ENCODE results near the gene IRF6. TPM values are rescaled to one million over a fixed set of nuclear protein-coding genes. Genes with fewer than 3 reads are reported as not detected.

Gene IRF6
- polyA plus RNA-seq, 1 donor from 2014 or later, result not detected

DNA sequence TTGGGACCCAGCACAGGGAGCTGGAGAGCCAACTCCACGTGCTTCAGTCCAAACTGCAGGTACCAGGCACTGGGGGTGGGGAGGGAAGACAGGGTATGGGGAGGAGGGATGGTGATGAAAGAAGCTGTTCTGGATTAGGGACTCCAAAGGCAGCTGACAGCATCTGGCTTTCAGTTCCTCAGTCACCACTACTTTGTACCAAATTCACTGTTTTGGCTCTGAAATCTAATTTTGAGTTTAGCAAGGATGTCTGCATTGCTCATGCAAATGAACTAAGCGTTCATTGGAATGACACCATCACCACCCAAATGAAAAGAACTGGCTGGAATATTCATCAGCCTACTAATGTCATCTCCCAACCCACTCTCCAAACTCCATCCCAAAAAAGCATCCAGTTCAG, 30.3 kb downstream of the IRF6 start:
- no peaks in the 10 kb centered on the region for H3K9me3 ChIP-seq (ENCODE audit: low read length)
- no peak overlapping the region for H3K4me2 ChIP-seq (ENCODE audit: low read length)
- no peaks in the 10 kb centered on the region for H3K36me3 ChIP-seq (ENCODE audit: insufficient read depth, low read length)
- no peaks in the 10 kb centered on the region for H3K27me3 ChIP-seq (ENCODE audit: insufficient read depth, low read depth, low read length)
- H2AFZ ChIP-seq (ENCODE audit: low read depth, low read length), result no peak overlapping the region
- no peak overlapping the region for H3K9ac ChIP-seq (ENCODE audit: low read length)
- no peaks in the 10 kb centered on the region for H3K9me2 ChIP-seq (ENCODE audit: insufficient read depth, low read length)
- H3K4me3 ChIP-seq (ENCODE audit: low read length), result no peak overlapping the region
- H3K27ac ChIP-seq (ENCODE audit: low read length), result no peak overlapping the region
- H3K79me2 ChIP-seq (replicated peaks; ENCODE audit: insufficient read depth, low read length), result no peaks in the 10 kb centered on the region
- H3F3A ChIP-seq (ENCODE audit: insufficient read depth, low read length, poor library complexity, severe bottlenecking), result no peaks in the 10 kb centered on the region
- TF ChIP-seq EP300 (conservative IDR thresholded peaks at IDR 0.05; ENCODE audit: poor library complexity, severe bottlenecking) (no peak), TAF1 (IDR thresholded peaks at IDR 0.05; ENCODE audit: low read depth) (no peak), EZH2 (IDR thresholded peaks at IDR 0.05; ENCODE audit: borderline replicate concordance, insufficient read depth, low read length, poor library complexity, severe bottlenecking) (no peak), POLR2AphosphoS5 (IDR thresholded peaks at IDR 0.05) (no peak), RAD21 (conservative IDR thresholded peaks at IDR 0.05) (no peak), MXI1 (conservative IDR thresholded peaks at IDR 0.05; ENCODE audit: poor library complexity, severe bottlenecking) (no peak), SMC3 (conservative IDR thresholded peaks at IDR 0.05; ENCODE audit: poor library complexity) (no peak)
- TF ChIP-seq, protein P1, sequence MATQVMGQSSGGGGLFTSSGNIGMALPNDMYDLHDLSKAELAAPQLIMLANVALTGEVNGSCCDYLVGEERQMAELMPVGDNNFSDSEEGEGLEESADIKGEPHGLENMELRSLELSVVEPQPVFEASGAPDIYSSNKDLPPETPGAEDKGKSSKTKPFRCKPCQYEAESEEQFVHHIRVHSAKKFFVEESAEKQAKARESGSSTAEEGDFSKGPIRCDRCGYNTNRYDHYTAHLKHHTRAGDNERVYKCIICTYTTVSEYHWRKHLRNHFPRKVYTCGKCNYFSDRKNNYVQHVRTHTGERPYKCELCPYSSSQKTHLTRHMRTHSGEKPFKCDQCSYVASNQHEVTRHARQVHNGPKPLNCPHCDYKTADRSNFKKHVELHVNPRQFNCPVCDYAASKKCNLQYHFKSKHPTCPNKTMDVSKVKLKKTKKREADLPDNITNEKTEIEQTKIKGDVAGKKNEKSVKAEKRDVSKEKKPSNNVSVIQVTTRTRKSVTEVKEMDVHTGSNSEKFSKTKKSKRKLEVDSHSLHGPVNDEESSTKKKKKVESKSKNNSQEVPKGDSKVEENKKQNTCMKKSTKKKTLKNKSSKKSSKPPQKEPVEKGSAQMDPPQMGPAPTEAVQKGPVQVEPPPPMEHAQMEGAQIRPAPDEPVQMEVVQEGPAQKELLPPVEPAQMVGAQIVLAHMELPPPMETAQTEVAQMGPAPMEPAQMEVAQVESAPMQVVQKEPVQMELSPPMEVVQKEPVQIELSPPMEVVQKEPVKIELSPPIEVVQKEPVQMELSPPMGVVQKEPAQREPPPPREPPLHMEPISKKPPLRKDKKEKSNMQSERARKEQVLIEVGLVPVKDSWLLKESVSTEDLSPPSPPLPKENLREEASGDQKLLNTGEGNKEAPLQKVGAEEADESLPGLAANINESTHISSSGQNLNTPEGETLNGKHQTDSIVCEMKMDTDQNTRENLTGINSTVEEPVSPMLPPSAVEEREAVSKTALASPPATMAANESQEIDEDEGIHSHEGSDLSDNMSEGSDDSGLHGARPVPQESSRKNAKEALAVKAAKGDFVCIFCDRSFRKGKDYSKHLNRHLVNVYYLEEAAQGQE (IDR thresholded peaks at IDR 0.05; ENCODE audit: borderline replicate concordance), result no peak
- TF ChIP-seq, protein P2, sequence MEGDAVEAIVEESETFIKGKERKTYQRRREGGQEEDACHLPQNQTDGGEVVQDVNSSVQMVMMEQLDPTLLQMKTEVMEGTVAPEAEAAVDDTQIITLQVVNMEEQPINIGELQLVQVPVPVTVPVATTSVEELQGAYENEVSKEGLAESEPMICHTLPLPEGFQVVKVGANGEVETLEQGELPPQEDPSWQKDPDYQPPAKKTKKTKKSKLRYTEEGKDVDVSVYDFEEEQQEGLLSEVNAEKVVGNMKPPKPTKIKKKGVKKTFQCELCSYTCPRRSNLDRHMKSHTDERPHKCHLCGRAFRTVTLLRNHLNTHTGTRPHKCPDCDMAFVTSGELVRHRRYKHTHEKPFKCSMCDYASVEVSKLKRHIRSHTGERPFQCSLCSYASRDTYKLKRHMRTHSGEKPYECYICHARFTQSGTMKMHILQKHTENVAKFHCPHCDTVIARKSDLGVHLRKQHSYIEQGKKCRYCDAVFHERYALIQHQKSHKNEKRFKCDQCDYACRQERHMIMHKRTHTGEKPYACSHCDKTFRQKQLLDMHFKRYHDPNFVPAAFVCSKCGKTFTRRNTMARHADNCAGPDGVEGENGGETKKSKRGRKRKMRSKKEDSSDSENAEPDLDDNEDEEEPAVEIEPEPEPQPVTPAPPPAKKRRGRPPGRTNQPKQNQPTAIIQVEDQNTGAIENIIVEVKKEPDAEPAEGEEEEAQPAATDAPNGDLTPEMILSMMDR (IDR thresholded peaks at IDR 0.05; ENCODE audit: poor library complexity, severe bottlenecking), result no peak
- H4K20me1 ChIP-seq (ENCODE audit: insufficient read depth), result no peaks in the 10 kb centered on the region

DNA sequence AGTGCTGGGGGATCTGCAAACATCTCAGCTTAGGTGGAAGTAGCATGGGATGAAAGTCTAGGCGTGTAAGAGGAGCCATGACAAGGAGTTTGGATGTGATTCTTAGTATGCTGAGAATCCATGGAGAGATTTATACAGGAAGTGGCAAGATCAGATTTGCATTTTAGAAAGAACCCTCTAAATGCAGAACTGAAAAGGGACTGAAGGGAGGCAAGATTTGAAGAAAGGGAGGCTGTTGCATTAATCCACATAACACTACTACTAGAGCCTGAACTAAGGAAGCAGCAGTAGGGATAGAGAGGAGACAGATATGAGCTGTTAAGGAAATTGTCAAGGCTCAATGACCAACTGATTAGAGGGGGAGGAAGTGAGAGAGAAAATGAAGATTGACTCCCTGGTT, 31.4 kb downstream of the IRF6 start:
- Histone ChIP-seq H3K9me2 (ENCODE audit: insufficient read depth, low read length) (no peaks in the 10 kb centered on the region), H3K27me3 (ENCODE audit: insufficient read depth, low read depth, low read length) (no peaks in the 10 kb centered on the region), H3K4me2 (ENCODE audit: low read length) (no peak overlapping the region), H3K79me2 (replicated peaks; ENCODE audit: insufficient read depth, low read length) (no peaks in the 10 kb centered on the region), H3K9me3 (ENCODE audit: low read length) (no peaks in the 10 kb centered on the region), H2AFZ (ENCODE audit: low read depth, low read length) (no peak overlapping the region), H3K9ac (ENCODE audit: low read length) (no peak overlapping the region), H4K20me1 (ENCODE audit: insufficient read depth) (no peaks in the 10 kb centered on the region), H3F3A (ENCODE audit: insufficient read depth, low read length, poor library complexity, severe bottlenecking) (no peaks in the 10 kb centered on the region), H3K4me3 (ENCODE audit: low read length) (no peak overlapping the region), H3K27ac (ENCODE audit: low read length) (no peak overlapping the region), H3K36me3 (ENCODE audit: insufficient read depth, low read length) (no peaks in the 10 kb centered on the region)
- TF ChIP-seq, protein P1 (IDR thresholded peaks at IDR 0.05; ENCODE audit: borderline replicate concordance), result no peak
- TF ChIP-seq SMC3 (conservative IDR thresholded peaks at IDR 0.05; ENCODE audit: poor library complexity) (no peak), TAF1 (IDR thresholded peaks at IDR 0.05; ENCODE audit: low read depth) (no peak), RAD21 (conservative IDR thresholded peaks at IDR 0.05) (no peak), EZH2 (IDR thresholded peaks at IDR 0.05; ENCODE audit: borderline replicate concordance, insufficient read depth, low read length, poor library complexity, severe bottlenecking) (no peak), EP300 (conservative IDR thresholded peaks at IDR 0.05; ENCODE audit: poor library complexity, severe bottlenecking) (no peak), POLR2AphosphoS5 (IDR thresholded peaks at IDR 0.05) (no peak), MXI1 (conservative IDR thresholded peaks at IDR 0.05; ENCODE audit: poor library complexity, severe bottlenecking) (no peak)
- TF ChIP-seq, protein P2 (IDR thresholded peaks at IDR 0.05; ENCODE audit: poor library complexity, severe bottlenecking), result no peak
